DMS 273 treated with DMSO at 0.1 percent for 48 hours (cell line): ENCODE measurements around the gene ZNF282.
"Not testable (repeated sequence)": the region's sequence is repeated elsewhere in the genome, so short reads cannot be mapped to it uniquely, and the experiment has no call there.

Experiments used
- DNase-seq: peaks from one replicate; lab custom pipeline; 2025; lab: John Stamatoyannopoulos, UW

ZNF282 gene

DNA sequence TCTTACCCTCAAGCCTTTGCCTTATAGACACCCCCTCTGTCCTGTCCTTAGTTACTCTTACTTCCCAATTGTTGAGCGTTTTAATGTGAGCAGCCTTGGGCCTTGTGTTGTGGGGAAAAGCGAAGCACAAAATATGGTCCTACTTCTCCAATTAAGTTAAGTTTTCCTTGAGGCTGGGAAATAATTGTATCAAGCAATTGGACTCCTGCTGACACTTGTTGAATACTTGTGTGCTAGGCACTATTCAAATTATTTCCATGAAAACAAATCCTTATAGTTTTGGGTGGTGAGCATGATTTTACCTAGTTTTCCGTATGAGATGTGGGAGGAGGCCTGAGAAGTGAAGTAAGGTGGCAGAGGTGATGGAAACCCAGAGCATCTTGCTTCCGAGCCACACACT, 61.2 kb downstream of the ZNF282 start:
- DNase-seq: no peak

DNA sequence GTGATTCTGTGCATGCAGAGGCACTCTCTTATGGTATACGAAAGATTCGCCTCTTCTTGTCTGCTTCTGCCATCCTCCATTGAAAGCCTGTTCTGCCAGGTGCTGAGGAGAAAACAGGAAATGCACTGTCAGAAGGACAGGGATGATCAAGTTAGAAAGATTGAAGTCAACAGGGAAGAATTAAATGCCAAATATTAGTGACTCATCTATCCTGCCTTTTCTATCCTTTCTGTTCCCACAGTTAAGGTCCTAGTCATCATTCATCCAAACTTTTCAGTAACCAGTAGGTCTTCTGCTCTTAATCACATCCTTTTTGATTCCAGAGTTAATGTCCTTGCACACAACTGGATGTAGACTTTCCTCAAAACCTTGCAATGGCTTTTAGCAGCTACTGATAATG, 61.8 kb downstream of the ZNF282 start:
- DNase-seq: no peak

DNA sequence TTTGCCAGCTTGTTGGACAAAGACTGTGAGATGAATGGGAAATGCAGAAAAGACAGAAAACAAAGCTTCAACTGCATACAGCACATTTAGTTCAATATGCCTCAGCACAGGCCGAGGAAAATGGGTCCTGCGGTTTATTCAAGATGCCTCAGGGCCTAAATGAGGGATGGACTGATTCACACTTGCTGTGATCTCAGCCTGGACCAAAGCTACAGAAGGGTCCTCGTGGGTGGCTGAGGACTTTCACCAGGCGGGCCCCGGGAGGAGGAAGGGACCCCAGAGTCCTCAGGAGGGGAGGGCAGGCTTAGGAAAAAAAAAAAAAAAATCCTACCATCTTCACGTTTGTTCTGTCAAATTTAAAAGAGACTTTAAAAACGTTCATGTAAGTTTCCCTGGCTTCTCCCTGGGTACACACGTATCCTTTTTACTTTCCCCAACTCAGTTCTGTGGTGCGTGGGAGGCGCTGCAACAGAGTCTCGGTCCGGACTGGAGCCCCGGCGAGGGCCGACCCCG, 66.0 kb downstream of the ZNF282 start:
- no peak for DNase-seq

DNA sequence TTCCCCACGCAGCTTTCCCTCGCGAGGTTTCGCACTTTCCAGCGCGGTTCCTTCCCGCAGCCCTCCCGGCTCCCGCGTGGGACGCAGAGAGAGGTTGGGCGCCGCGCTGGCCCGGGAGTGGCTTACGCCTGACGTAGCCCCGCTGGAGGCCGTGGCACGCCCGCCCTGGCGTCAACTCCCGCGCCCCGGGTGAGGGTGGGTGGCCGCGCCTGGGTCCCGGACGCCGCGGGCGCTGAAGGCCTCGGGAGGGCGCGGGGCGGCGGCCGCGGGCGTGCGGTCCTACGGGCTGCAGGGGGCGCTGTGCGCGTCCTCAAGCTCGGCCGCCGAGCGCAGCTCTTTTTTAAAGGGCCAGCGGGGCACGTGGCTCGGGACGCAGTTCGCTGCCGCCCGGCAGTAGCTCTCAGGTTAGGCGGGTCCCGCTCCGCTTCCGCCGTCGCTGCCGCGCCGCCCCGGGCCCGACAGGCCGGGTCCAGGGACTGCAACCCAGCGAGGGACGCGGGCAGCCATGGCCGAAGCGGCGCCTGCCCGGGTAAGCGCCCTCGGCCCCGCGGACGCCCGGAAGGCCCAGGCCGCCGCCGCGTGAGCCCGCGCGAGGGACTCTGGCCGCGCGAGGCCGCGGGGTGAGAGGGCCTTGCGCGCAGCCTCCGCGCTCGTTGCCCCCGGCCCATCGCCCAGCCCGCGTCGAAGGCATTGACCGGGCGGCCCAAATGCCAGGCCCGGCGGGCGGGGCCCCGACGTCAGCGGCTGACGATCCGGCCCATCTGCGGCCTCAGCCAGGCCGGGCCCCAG, 66.7 kb downstream of the ZNF282 start, which contains the start of gene ZNF783:
TSS of gene ZNF783 (plus strand) at position 368 of the 789 bp plus-strand sequence. CDS start at position 506, 138 bp downstream.
- peak; percentile 82 for DNase-seq

DNA sequence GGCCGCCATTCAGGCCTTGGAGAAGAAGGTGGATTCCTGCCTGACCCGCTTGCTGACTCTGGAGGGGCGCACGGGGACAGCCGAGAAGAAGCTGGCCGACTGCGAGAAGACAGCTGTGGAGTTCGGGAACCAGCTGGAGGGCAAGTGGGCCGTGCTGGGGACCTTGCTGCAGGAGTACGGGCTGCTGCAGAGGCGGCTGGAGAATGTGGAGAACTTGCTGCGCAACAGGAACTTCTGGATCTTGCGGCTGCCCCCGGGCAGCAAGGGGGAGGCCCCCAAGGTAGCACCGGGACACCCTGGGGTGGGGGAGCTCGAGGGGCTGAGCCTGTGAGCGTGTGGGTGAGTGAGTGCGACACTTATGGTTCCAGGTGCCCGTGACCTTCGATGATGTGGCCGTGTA, 71.1 kb downstream of the ZNF282 start:
- no peak for DNase-seq

DNA sequence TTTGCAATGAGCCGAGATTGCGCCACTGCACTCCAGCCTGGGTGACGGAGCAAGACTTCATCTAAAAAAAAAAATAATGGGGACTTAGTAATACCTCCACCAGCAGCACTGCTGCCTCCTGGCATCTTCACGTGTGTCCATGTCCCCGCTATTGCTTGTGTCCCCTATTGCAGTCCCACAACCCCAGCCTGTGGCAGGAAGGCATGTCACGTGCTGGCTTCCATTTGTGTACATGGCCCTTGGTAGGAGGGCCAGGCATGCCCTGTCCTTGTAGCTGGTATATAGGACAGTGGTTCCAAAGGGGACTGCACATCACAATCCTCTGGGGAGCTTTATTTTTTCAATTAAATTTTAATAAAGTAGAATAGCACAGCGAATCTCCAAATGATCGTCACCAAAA, 72.4 kb downstream of the ZNF282 start:
- DNase-seq: no peak

DNA sequence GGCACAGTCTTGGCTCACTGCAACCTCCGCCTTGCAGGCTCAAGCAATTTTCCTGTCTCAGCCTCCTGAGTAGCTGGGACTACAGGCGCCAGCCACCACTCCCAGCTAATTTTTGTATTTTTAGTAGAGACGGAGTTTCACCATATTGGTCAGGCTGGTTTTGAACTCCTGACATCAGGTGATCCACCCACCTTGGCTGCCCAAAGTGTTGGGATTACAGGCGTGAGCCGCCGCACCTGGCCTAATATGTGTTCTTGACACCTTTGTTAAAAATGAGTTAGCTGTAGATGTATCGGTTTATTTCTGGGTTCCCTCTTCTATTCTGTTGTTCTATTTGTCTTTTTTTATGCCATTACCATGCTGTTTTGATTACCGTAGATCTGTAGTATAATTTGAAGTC, 79.1 kb downstream of the ZNF282 start:
- not testable (repeated sequence) for DNase-seq
